Activated CD8-positive, alpha-beta T cell treated with anti-CD3 and anti-CD28 coated beads, Interleukin-2, amount 10 ng/mL, durations not matched to agents 7 days and 5 days (primary cell): ENCODE measurements around the gene PLA2G2E. TPM values are rescaled to one million over a fixed set of nuclear protein-coding genes. Genes with fewer than 3 reads are reported as not detected.

Experiments used
- ATAC-seq: fragments of 150-1000 bp; cut with Tn5 transposase; one replicate; pipeline ENCODE4 v1.10.0; 2021; ENCODE audit warnings: moderate library complexity
- CTCF ChIA-PET: fragments of 350-600 bp; sonication (Branson Sonifier 250); formaldehyde crosslinking; loops from one replicate; lab custom pipeline; 2021; ENCODE audit warnings: antibody characterized with exemption; lab: Charles Lee
- POLR2A ChIA-PET: fragments of 350-600 bp; sonication (Branson Sonifier 250); formaldehyde crosslinking; loops from one replicate; lab custom pipeline; 2021; ENCODE audit warnings: antibody characterized with exemption; lab: Charles Lee
- DNase-seq: peaks from one replicate; pipeline ENCODE4 v3.0.0-alpha.2; 2020
- H3K27ac Mint-ChIP-seq: one replicate; pipeline ENCODE4 v1.8.0; 2021; ENCODE audit warnings: mild to moderate bottlenecking, mixed read lengths
- H3K27me3 Mint-ChIP-seq: one replicate; pipeline ENCODE4 v1.8.0; 2021; ENCODE audit warnings: low read depth, mixed read lengths
- H3K36me3 Mint-ChIP-seq: one replicate; pipeline ENCODE4 v1.8.0; 2021; ENCODE audit warnings: low read depth, mixed read lengths
- H3K4me1 Mint-ChIP-seq: one replicate; pipeline ENCODE4 v1.8.0; 2021; ENCODE audit warnings: low read depth, mixed read lengths
- H3K4me3 Mint-ChIP-seq: one replicate; pipeline ENCODE4 v1.8.0; 2021; ENCODE audit warnings: mild to moderate bottlenecking, mixed read lengths
- H3K9me3 Mint-ChIP-seq: one replicate; pipeline ENCODE4 v1.8.0; 2022; ENCODE audit warnings: mixed read lengths; ENCODE audit not compliant: insufficient read depth
- total RNA-seq, 2 experiments: library from RNA; stranded (reverse); gene quantifications; one replicate each; pipeline ENCODE4 v1.2.3, GENCODE V29; 2021

PLA2G2E gene
- total RNA-seq, 2 experiments from 2014 or later: not detected

GRCh38 chr1:19879661-19880060 is 43.8 kb downstream of the PLA2G2E start:
- Mint-ChIP-seq H3K4me1 (peaks cover 24% of the 10 kb centered on the region), H3K27ac (no peak overlapping the region), H3K27me3 (peaks cover 7% of the 10 kb centered on the region), H3K4me3 (no peak overlapping the region), H3K36me3 (no peaks in the 10 kb centered on the region), H3K9me3 (no peaks in the 10 kb centered on the region)
- ChIA-PET POLR2A (no interaction called here), CTCF (no interaction called here)
- DNase-seq (no peak), ATAC-seq (no peak)

GRCh38 chr1:19879227-19879626 is 44.2 kb downstream of the PLA2G2E start:
- POLR2A ChIA-PET: no interaction called here
- Mint-ChIP-seq H3K36me3 (no peaks in the 10 kb centered on the region), H3K27me3 (peaks cover 7% of the 10 kb centered on the region), H3K4me3 (no peak overlapping the region), H3K4me1 (peaks cover 21% of the 10 kb centered on the region), H3K9me3 (no peaks in the 10 kb centered on the region), H3K27ac (no peak overlapping the region)
- CTCF ChIA-PET: no interaction called here
- no peak for DNase-seq
- ATAC-seq: no peak

DNA sequence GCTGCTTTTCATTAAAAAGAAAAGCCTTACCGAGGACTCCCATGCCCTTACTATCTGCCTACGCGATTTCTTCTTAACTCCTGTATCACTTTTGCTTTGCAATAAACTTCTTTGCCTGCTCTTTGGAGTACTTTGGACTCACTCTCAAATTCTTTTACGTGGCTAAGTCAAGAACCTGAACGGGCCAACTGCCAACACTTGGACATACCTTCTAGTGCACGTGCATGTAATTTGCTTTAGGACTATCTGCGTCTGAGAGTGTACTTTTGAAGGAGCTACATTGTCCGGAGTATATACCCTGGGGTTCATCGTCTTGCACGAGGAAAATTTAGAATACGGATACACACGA is 44.8 kb downstream of the PLA2G2E start:
- POLR2A ChIA-PET: no interaction called here
- DNase-seq (no peak), ATAC-seq (no peak)
- Mint-ChIP-seq H3K27ac (no peak overlapping the region), H3K36me3 (no peaks in the 10 kb centered on the region), H3K4me1 (peaks cover 15% of the 10 kb centered on the region), H3K4me3 (no peak overlapping the region), H3K27me3 (peaks cover 7% of the 10 kb centered on the region), H3K9me3 (no peaks in the 10 kb centered on the region)
- CTCF ChIA-PET: no interaction called here

GRCh38 chr1:19877821-19878636 is 45.4 kb downstream of the PLA2G2E start:
- Mint-ChIP-seq H3K4me3 (no peak overlapping the region), H3K27me3 (peaks cover 10% of the 10 kb centered on the region), H3K36me3 (no peaks in the 10 kb centered on the region), H3K9me3 (no peaks in the 10 kb centered on the region), H3K4me1 (peaks cover 9% of the 10 kb centered on the region), H3K27ac (no peak overlapping the region)
- ATAC-seq: no peak
- ChIA-PET CTCF (no interaction called here), POLR2A (no interaction called here)
- no peak for DNase-seq

DNA sequence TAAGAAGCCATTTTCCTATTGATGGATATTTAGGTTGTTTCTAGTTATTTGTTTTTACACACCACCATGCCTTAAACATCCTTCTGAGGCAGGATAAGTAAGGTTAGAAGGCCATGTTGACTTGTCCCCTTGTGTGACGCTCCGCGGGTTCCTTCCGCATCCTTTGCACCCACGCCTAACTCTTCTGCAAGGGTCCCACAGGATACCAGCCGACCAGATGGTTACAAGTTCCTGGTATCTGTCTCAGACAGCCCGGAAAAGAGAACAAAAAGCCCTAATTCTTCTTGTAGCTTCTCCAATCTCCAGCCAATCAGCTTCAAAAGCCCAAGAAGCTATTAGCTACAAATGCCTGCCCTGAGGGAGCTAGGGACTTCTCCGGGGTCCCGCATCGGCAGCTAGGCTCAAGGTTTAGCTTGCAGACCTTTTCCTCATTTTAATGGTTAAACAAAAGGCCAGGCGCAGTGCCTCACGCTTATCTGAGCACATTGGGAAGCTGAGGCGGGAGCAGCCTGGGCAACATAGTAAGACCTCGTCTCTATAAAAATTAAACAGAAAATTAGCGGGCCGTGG is 46.2 kb downstream of the PLA2G2E start:
- Mint-ChIP-seq H3K4me1 (peaks cover 7% of the 10 kb centered on the region), H3K36me3 (no peaks in the 10 kb centered on the region), H3K27me3 (peaks cover 10% of the 10 kb centered on the region), H3K9me3 (no peaks in the 10 kb centered on the region), H3K27ac (no peak overlapping the region), H3K4me3 (no peak overlapping the region)
- CTCF ChIA-PET: no interaction called here
- ATAC-seq: no peak
- DNase-seq: no peak
- POLR2A ChIA-PET: no interaction called here

- DNase-seq: no peak
- Mint-ChIP-seq H3K27me3 (peaks cover 26% of the 10 kb centered on the region), H3K4me1 (no peaks in the 10 kb centered on the region), H3K9me3 (no peaks in the 10 kb centered on the region), H3K27ac (no peak overlapping the region), H3K4me3 (no peak overlapping the region), H3K36me3 (no peaks in the 10 kb centered on the region)
- ChIA-PET POLR2A (no interaction called here), CTCF (no interaction called here)
- ATAC-seq: no peak
These were observed 51.2 kb downstream of the PLA2G2E start for GRCh38 chr1:19872190-19872589.

Other genes starting within 250 kb of the PLA2G2E start
- gene TMCO4, start 123.7 kb downstream of the PLA2G2E start, total RNA-seq: 10 to 100 TPM; 13.1 to 14.4 TPM
- not detected for gene RNF186, start 108.3 kb downstream of the PLA2G2E start, total RNA-seq
- 10 to 100 TPM in 1 of 2 experiments, 1 to 10 TPM in 1; 9.7 to 10.4 TPM for gene OTUD3, start 41.2 kb downstream of the PLA2G2E start, total RNA-seq
- gene PLA2G2A, start 56.0 kb upstream of the PLA2G2E start, total RNA-seq: not detected
- gene PLA2G5, start 146.6 kb upstream of the PLA2G2E start, total RNA-seq: not detected
- not detected for gene PLA2G2D, start 195.9 kb upstream of the PLA2G2E start, total RNA-seq
- not detected for gene PLA2G2F, start 215.7 kb upstream of the PLA2G2E start, total RNA-seq